Measurements from ENCODE around the gene COX11.

DNA sequence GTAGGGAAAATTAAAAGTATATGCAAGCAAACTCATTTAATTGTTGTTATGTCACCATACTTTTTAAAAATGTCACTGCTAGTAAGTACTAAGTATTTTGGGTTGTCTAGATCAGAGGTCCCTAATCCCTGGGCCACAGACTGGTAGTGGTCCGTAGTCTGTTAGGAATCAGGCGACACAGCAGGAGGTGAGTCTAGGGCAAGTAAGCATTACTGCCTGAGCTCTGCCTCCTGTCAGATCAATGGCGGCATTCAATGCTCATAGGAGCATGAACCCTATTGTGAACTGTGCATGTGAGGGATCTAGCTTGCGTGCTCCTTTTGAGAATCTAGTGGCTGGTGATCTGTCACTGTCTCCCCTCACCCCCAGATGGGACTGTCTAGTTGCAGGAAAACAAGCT, 21.7 kb upstream of the COX11 start:
- TF ChIP-seq CEBPB (IDR thresholded peaks at IDR 0.05) = no peak
- TF ChIP-seq, protein P1, sequence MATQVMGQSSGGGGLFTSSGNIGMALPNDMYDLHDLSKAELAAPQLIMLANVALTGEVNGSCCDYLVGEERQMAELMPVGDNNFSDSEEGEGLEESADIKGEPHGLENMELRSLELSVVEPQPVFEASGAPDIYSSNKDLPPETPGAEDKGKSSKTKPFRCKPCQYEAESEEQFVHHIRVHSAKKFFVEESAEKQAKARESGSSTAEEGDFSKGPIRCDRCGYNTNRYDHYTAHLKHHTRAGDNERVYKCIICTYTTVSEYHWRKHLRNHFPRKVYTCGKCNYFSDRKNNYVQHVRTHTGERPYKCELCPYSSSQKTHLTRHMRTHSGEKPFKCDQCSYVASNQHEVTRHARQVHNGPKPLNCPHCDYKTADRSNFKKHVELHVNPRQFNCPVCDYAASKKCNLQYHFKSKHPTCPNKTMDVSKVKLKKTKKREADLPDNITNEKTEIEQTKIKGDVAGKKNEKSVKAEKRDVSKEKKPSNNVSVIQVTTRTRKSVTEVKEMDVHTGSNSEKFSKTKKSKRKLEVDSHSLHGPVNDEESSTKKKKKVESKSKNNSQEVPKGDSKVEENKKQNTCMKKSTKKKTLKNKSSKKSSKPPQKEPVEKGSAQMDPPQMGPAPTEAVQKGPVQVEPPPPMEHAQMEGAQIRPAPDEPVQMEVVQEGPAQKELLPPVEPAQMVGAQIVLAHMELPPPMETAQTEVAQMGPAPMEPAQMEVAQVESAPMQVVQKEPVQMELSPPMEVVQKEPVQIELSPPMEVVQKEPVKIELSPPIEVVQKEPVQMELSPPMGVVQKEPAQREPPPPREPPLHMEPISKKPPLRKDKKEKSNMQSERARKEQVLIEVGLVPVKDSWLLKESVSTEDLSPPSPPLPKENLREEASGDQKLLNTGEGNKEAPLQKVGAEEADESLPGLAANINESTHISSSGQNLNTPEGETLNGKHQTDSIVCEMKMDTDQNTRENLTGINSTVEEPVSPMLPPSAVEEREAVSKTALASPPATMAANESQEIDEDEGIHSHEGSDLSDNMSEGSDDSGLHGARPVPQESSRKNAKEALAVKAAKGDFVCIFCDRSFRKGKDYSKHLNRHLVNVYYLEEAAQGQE (IDR thresholded peaks at IDR 0.05; ENCODE audit: low read depth) = no peak
- TF ChIP-seq TAF1 (IDR thresholded peaks at IDR 0.05; ENCODE audit: low read depth) = no peak
- no peak for TF ChIP-seq TCF12 (IDR thresholded peaks at IDR 0.05; ENCODE audit: low read depth)
- no peak for TF ChIP-seq TEAD4 (IDR thresholded peaks at IDR 0.05)

All from Ishikawa (cell line).